Heart left ventricle (tissue), 16 donors: ENCODE results near the gene SMIM1. TPM values are rescaled to one million over a fixed set of nuclear protein-coding genes. Genes with fewer than 3 reads are reported as not detected.
"Not testable (repeated sequence)": the region's sequence is repeated elsewhere in the genome, so short reads cannot be mapped to it uniquely, and the experiment has no call there.

Experiments
- ATAC-seq, 4 donors: fragments of 200-7000 bp; cut with Tn5 transposase; one replicate each; pipeline ENCODE4 v1.9.1; 2020 to 2022; ENCODE audit warnings: moderate library complexity in 4 of 4, mild to moderate bottlenecking in 3 of 4, moderate number of reproducible peaks in 1 of 4
- DNase-seq, 5 donors: peaks; one replicate each; pipeline ENCODE4 v3.0.0-alpha.2; 2020
- H3K27ac ChIP-seq, 12 donors: fragments of 200-600 bp; sonication (generic) in 4 of 12; one replicate each; pipeline versions ENCODE4 v1.5.0 to v1.8.0; 2016 to 2022; ENCODE audit warnings: mild to moderate bottlenecking in 2 of 12
- H3K27me3 ChIP-seq, 9 donors: fragments of 200-600 bp; sonication (generic) in 2 of 9; one replicate each; pipeline versions ENCODE4 v1.5.1 to v1.8.0; 2016 to 2022; ENCODE audit warnings: mild to moderate bottlenecking in 3 of 9
- H3K36me3 ChIP-seq, 9 donors: fragments of 200-600 bp; sonication (generic) in 2 of 9; one replicate each; pipeline versions ENCODE4 v1.5.0 to v1.8.0; 2018 to 2022; ENCODE audit warnings: mild to moderate bottlenecking in 2 of 9
- H3K4me1 ChIP-seq, 12 donors: fragments of 200-600 bp; sonication (generic) in 4 of 12; one replicate each; pipeline versions ENCODE4 v1.5.0 to v1.8.0; 2016 to 2022; ENCODE audit warnings: mild to moderate bottlenecking in 3 of 12
- H3K4me3 ChIP-seq, 12 donors: fragments of 200-600 bp; sonication (generic) in 4 of 12; one replicate each; pipeline versions ENCODE4 v1.5.0 to v1.8.0; 2017 to 2022; ENCODE audit warnings: mild to moderate bottlenecking in 9 of 12, moderate library complexity in 4 of 12
- H3K9me3 ChIP-seq, 12 donors: fragments of 200-600 bp; sonication (generic) in 4 of 12; one replicate each; pipeline versions ENCODE4 v1.5.0 to v1.8.0; 2016 to 2022; ENCODE audit warnings: mild to moderate bottlenecking in 1 of 12
- CTCF ChIP-seq, 12 donors: fragments of 200-600 bp; sonication (generic) in 4 of 12; IDR thresholded peaks; one replicate each; pipeline versions ENCODE4 v1.5.0 to v1.8.0; 2018 to 2022; ENCODE audit warnings: antibody characterized with exemption in 12 of 12, mild to moderate bottlenecking in 5 of 12
- POLR2A ChIP-seq, 2 donors: fragments of 450-650 bp; IDR thresholded peaks; one replicate each; pipeline ENCODE4 v1.6.1; 2017; ENCODE audit warnings: antibody characterized with exemption in 2 of 2, mild to moderate bottlenecking in 2 of 2, moderate library complexity in 2 of 2
- WGBS, 4 donors: extraction: QIAGEN DNeasy Blood & Tissue Kit in 2 of 4; methylation state at CpG; one replicate each; pipeline versions ENCODE4 v1.1.5 to v1.1.7; 2013 to 2018; 5-methylcytosine and 5-hydroxymethylcytosine counted together
- intact Hi-C, 10 donors: fragments of 100-400 bp; cut with DNase I; formaldehyde crosslinking; loops; one replicate each; pipeline versions ENCODE4 v1.11.1 to v1.14.2; 2022
- polyA plus RNA-seq, 2 donors: library from polyadenylated mRNA; stranded (reverse); fragments of 200-250 nt; gene quantifications; one replicate each; pipeline ENCODE4 v1.2.3, GENCODE V29; 2013
- total RNA-seq, 9 donors: library from RNA; depleted of rRNA in 2 of 9; stranded (reverse); fragments of >200 nt in 2 of 9; fragmentation: NEBNext Ultra II Directional in 3 of 9; extraction: Animal tissue kit (Norgen Biotek cat#: 25700) in 3 of 9; gene quantifications; one replicate each; pipeline versions ENCODE4 v1.1.0 to v1.2.4, GENCODE V29; 2016 to 2023
- donor health status: ischemic (EF 13 %, LVEDD 7.1; RV severe dilation, severe dysfunction).
- donor health status: healthy with polysubstance abuse.
- donor health status: DM: no; HTN: yes; CAD: no.
- donor health status: DM: no; HTN: no; CAD: no.
- donor health status: ischemic (EF 25% LVEDD 6.9; RV normal size, moderate dysfunction).
- donor health status: ischemic (EF 25% LVEDD 5.7; RV mildly dilated, moderate dysfunction).
- donor health status: healthy.
- donor health status: DM: yes; HTN: yes; CAD: no.
- donor health status: ischemic (EF 35%, LVEDD 5.7; RV mildly dilated, moderate dysfunction).
- donor health status: nonischemic (EF 11% LVEDD 7.7; RV severe dilation, severe dysfunction).
- donor health status: DM: yes; HTN: yes; CAD: no.
- donor health status: PGD.
- donor health status: ischemic (EF 29% LVEDD 5.4; RV normal size, mild dysfunction).
- donor health status: nonischemic (EF 23%, LVEDD 6.1; RV moderate dilation, normal function).

Gene SMIM1
- total and polyA plus RNA-seq, 11 donors, result 3.8 to 51.2 (median 11.7) TPM

DNA sequence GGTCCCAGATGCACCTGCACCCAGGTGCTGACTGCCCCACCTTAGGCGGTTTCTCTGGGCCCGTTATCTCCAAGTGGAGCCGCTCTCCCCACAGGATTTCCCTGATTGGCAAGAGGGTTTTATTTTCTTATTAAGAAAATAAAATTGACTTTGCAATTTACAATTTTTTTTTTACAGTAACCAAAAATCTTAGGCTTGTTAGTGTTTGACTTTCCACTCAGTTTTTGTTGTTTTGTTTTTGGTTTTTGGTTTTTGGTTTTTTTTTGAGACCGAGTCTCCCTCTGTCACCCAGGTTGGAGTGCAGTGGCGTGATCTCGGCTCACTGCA is 25.1 kb upstream of the SMIM1 start:
- Histone ChIP-seq H3K4me1 (peaks cover 0 to 35% (median 17%) of the 10 kb centered on the region in 12 donors), H3K36me3 (peaks cover 0 to 9% (median 5%) of the 10 kb centered on the region in 9 donors), H3K27ac (peak overlapping the region in 11 of 12 donors; percentile 62 to 90 (median 83)), H3K4me3 (peak overlapping the region; percentile 59 to 99 (median 83)), H3K9me3 (no peaks in the 10 kb centered on the region), H3K27me3 (peaks cover 0 to 7% (median 0%) of the 10 kb centered on the region in 9 donors)
- DNase-seq (no peak), ATAC-seq (no peak)
- intact Hi-C loops, result no loop called here
- TF ChIP-seq CTCF (IDR thresholded peaks at IDR 0.05) (no peak), POLR2A (IDR thresholded peaks at IDR 0.05) (no peak)
- WGBS, 4 donors, result 40 to 47% (median 43%) methylated on average over 6 of the region's 6 CpGs

DNA sequence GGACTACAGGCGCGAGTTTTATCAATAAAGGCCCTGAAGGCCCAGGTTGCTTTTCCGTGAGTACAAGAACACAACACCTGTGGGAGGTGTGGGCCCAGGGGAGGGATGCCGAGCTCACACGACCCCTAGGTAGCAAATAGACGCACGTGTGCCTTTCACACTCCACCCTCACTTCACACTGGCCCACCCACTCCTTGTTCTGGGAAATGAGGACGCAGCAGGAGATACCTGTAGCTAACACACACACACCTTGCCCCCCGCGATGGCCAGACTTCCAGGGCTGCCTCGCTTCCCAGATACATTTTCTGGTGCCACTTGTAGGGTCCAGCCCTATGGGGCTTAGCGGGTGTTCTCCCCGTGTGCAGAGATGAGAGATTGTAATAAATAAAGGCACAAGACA is 24.6 kb upstream of the SMIM1 start:
- no peak for TF ChIP-seq CTCF (IDR thresholded peaks at IDR 0.05)
- no peak for TF ChIP-seq POLR2A (IDR thresholded peaks at IDR 0.05)
- H3K4me1 ChIP-seq, result peaks cover 0 to 35% (median 17%) of the 10 kb centered on the region in 12 donors
- DNase-seq, result peak in 1 of 5 donors; percentile 32
- no peak for ATAC-seq
- H3K27me3 ChIP-seq, result peaks cover 0 to 10% (median 0%) of the 10 kb centered on the region in 9 donors
- H3K27ac ChIP-seq, result peak overlapping the region in 2 of 12 donors; percentile 87 to 88
- H3K9me3 ChIP-seq, result no peaks in the 10 kb centered on the region
- peak overlapping the region in 9 of 12 donors; percentile 74 to 99 (median 85) for H3K4me3 ChIP-seq
- peaks cover 0 to 4% (median 1%) of the 10 kb centered on the region in 9 donors for H3K36me3 ChIP-seq
- intact Hi-C loops, result no loop called here
- 81 to 87% (median 84%) methylated on average over 13 of the region's 13 CpGs for WGBS, 4 donors

DNA sequence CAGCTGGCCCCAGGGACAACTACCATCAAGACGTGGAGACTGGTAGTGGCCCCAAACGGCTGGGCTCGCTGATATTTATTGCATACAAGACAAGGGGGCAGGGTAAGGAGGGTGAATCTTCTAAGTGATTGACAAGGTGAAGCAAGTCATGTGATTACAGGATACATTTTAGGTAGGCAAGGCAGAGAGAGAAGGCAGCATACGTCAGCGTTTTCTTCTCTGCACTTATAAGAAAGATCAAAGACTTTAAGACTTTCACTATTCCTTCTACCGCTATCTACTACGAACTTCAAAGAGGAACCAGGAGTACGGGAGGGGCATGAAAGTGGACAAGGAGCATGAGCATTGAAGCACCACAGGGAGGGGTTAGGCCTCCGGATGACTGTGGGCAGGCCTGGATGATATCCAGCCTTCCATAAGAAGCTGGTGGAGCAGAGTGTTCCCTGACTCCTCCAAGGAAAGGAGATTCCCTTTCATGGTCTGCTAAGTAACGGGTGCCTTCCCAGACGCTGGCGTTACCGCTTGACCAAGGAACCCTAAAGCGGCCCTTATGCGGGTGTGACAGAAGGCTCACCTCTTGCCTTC is 24.1 kb upstream of the SMIM1 start:
- DNase-seq, intact Hi-C loops: not testable (repeated sequence)
- WGBS, 4 donors, result 83 to 86% (median 85%) methylated on average over 15 of the region's 15 CpGs

DNA sequence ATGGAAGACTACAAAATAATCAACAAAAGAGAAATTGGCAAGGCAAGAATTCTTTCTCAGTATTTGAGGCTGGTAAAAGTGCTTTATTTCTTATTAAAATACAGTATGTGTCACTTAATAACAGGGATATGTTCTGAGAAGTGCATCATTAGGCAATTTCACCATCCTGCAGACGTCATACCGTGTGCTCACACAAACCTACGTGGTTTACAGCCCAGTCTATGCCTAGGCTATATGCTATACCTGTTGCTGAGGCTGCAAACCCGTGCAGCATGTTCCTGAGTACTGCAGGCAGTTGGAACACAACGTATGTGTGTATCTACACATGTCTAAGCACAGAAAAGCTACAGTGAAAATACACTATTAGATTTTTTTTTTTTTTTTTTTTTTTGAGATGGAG is 23.0 kb upstream of the SMIM1 start:
- DNase-seq (no peak), ATAC-seq (no peak)
- 67 to 73% (median 69%) methylated on average over 5 of the region's 5 CpGs for WGBS, 4 donors
- TF ChIP-seq POLR2A (IDR thresholded peaks at IDR 0.05) (no peak), CTCF (IDR thresholded peaks at IDR 0.05) (no peak)
- peaks cover 0 to 21% (median 0%) of the 10 kb centered on the region in 9 donors for H3K27me3 ChIP-seq
- no peak overlapping the region for H3K4me3 ChIP-seq
- intact Hi-C loops, result no loop called here
- H3K4me1 ChIP-seq, result peaks cover 0 to 33% (median 17%) of the 10 kb centered on the region in 12 donors
- no peaks in the 10 kb centered on the region for H3K9me3 ChIP-seq
- no peak overlapping the region for H3K27ac ChIP-seq
- no peaks in the 10 kb centered on the region for H3K36me3 ChIP-seq

More for the DNA sequence above, 24.1 kb upstream of the SMIM1 start:
- Histone ChIP-seq H3K4me1 (peaks cover 0 to 35% (median 17%) of the 10 kb centered on the region in 12 donors), H3K27me3 (peaks cover 0 to 10% (median 0%) of the 10 kb centered on the region in 9 donors)
- not testable (repeated sequence) for H3K27ac ChIP-seq, H3K36me3 ChIP-seq, ATAC-seq, H3K9me3 ChIP-seq, H3K4me3 ChIP-seq

- Histone ChIP-seq H3K27ac (no peak overlapping the region), H3K36me3 (no peaks in the 10 kb centered on the region), H3K27me3 (peaks cover 0 to 33% (median 0%) of the 10 kb centered on the region in 9 donors), H3K4me3 (no peak overlapping the region), H3K9me3 (no peaks in the 10 kb centered on the region), H3K4me1 (peaks cover 0 to 21% (median 14%) of the 10 kb centered on the region in 12 donors)
- intact Hi-C loops, result no loop called here
- DNase-seq, result no peak
- whole genome bisulfite sequencing, 4 donors, result 40 to 68% (median 52%) methylated on average over 6 of the region's 6 CpGs
- TF ChIP-seq POLR2A (IDR thresholded peaks at IDR 0.05) (no peak), CTCF (IDR thresholded peaks at IDR 0.05) (no peak)
- no peak for ATAC-seq
Observed at GRCh38 chr1:3750741-3751140, 21.8 kb upstream of the SMIM1 start.
